Astrocyte (in vitro differentiated cells and primary cell): ENCODE measurements around the gene OR8D2. TPM values are rescaled to one million over a fixed set of nuclear protein-coding genes. Genes with fewer than 3 reads are reported as not detected.
A peak's percentile ranks its signal among the peaks of the same experiment; 100 is the strongest.

Source experiments
- DNase-seq: peaks from one replicate; pipeline ENCODE4 v3.0.0-alpha.2; 2010; ENCODE audit warnings: low read depth
- FAIRE-seq: peaks from 2 replicates; lab custom pipeline; 2011; peaks lifted over from hg19 to GRCh38; lab: Jason Lieb, UNC
- H2AFZ ChIP-seq: 2 replicates; pipeline ENCODE4 v1.6.0; 2012; ENCODE audit warnings: low read depth, low read length, inconsistent platforms
- H3K27ac ChIP-seq: 2 replicates; pipeline ENCODE4 v1.5.1; 2011; ENCODE audit warnings: low read depth, low read length, inconsistent platforms
- H3K27me3 ChIP-seq: 2 replicates; pipeline ENCODE4 v1.6.0; 2011; ENCODE audit warnings: low read length, inconsistent platforms; ENCODE audit not compliant: insufficient read depth
- H3K36me3 ChIP-seq: 2 replicates; pipeline ENCODE4 v1.5.1; 2011; ENCODE audit warnings: low read length, inconsistent platforms; ENCODE audit not compliant: insufficient read depth
- H3K4me1 ChIP-seq: 2 replicates; pipeline ENCODE4 v1.5.1; 2011; ENCODE audit warnings: low read length, inconsistent platforms; ENCODE audit not compliant: insufficient read depth
- H3K4me2 ChIP-seq: 2 replicates; pipeline ENCODE4 v1.6.0; 2012; ENCODE audit warnings: low read length, inconsistent platforms
- H3K4me3 ChIP-seq: 2 replicates; pipeline ENCODE4 v1.5.1; 2011; ENCODE audit warnings: low read depth, mild to moderate bottlenecking, low read length, inconsistent platforms; ENCODE audit not compliant: insufficient read depth
- H3K79me2 ChIP-seq: 2 replicates; pipeline ENCODE4 v1.6.0; 2012; ENCODE audit warnings: mild to moderate bottlenecking, low read length, inconsistent platforms; ENCODE audit not compliant: insufficient read depth
- H3K9ac ChIP-seq: 2 replicates; pipeline ENCODE4 v1.6.0; 2012; ENCODE audit warnings: mild to moderate bottlenecking, low read length, inconsistent platforms
- H3K9me3 ChIP-seq: 2 replicates; pipeline ENCODE4 v1.5.1; 2012; ENCODE audit warnings: low read depth, mild to moderate bottlenecking, low read length, inconsistent platforms; ENCODE audit not compliant: insufficient read depth
- H4K20me1 ChIP-seq: 2 replicates; pipeline ENCODE4 v1.6.0; 2012; ENCODE audit warnings: low read length, inconsistent platforms; ENCODE audit not compliant: insufficient read depth
- H3K27ac Mint-ChIP-seq: one replicate; pipeline ENCODE4 v1.8.0; 2021; ENCODE audit warnings: mild to moderate bottlenecking, mixed read lengths; ENCODE audit not compliant: unreplicated experiment
- H3K27me3 Mint-ChIP-seq: one replicate; pipeline ENCODE4 v1.8.0; 2021; ENCODE audit warnings: low read depth, mixed read lengths; ENCODE audit not compliant: unreplicated experiment
- H3K36me3 Mint-ChIP-seq: one replicate; pipeline ENCODE4 v1.8.0; 2021; ENCODE audit warnings: low read depth, mixed read lengths; ENCODE audit not compliant: unreplicated experiment
- H3K4me1 Mint-ChIP-seq: one replicate; pipeline ENCODE4 v1.8.0; 2021; ENCODE audit warnings: low read depth, mixed read lengths; ENCODE audit not compliant: unreplicated experiment
- H3K4me3 Mint-ChIP-seq: one replicate; pipeline ENCODE4 v1.8.0; 2021; ENCODE audit warnings: mild to moderate bottlenecking, moderate library complexity, mixed read lengths; ENCODE audit not compliant: unreplicated experiment
- H3K9me3 Mint-ChIP-seq: one replicate; pipeline ENCODE4 v1.8.0; 2021; ENCODE audit warnings: mild to moderate bottlenecking, mixed read lengths; ENCODE audit not compliant: unreplicated experiment
- EZH2 ChIP-seq: IDR thresholded peaks from 2 replicates; pipeline ENCODE4 v1.6.1; 2012; ENCODE audit warnings: mild to moderate bottlenecking, low read length, inconsistent platforms; ENCODE audit not compliant: insufficient read depth
- total RNA-seq: library from RNA; stranded (reverse); gene quantifications from 2 replicates; pipeline ENCODE4 v1.2.1, GENCODE V29; 2021
- TF ChIP-seq, protein P1 (sequence below): IDR thresholded peaks from 2 replicates; pipeline ENCODE4 v1.5.1; 2011; ENCODE audit warnings: low read depth, mild to moderate bottlenecking, inconsistent platforms, low read length, moderate library complexity; ENCODE audit not compliant: insufficient read depth

The OR8D2 gene
- total RNA-seq, 1 donor from 2014 or later = not detected

DNA sequence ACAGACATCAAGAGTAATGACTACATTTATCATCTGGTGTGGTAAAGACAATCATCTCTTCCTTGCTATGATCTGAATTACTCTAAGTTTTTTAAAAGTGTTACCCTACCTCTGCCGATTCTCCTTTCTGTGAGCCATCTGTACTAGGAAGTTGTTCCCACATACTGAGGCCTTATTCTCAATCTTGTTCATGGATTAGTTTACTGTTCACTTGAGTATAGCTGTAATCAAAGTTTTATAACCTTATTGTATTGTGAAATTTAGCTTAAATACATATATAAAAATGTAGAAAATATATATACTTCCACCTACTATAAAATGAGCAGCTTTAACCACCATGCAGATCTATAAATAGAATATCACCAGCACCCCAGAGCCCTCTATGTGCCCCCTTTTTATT lies 2.4 kb upstream of the OR8D2 start:
- Histone ChIP-seq H3K36me3 (no peaks in the 10 kb centered on the region), H2AFZ (no peak overlapping the region), H3K9me3 (no peaks in the 10 kb centered on the region), H3K79me2 (no peaks in the 10 kb centered on the region), H4K20me1 (no peaks in the 10 kb centered on the region), H3K4me2 (no peak overlapping the region), H3K4me3 (no peak overlapping the region), H3K9ac (no peak overlapping the region), H3K27me3 (peaks cover 2% of the 10 kb centered on the region), H3K27ac (no peak overlapping the region), H3K4me1 (no peaks in the 10 kb centered on the region)
- H3K27ac Mint-ChIP-seq = no peak overlapping the region
- H3K36me3 Mint-ChIP-seq = no peaks in the 10 kb centered on the region
- TF ChIP-seq, protein P1, sequence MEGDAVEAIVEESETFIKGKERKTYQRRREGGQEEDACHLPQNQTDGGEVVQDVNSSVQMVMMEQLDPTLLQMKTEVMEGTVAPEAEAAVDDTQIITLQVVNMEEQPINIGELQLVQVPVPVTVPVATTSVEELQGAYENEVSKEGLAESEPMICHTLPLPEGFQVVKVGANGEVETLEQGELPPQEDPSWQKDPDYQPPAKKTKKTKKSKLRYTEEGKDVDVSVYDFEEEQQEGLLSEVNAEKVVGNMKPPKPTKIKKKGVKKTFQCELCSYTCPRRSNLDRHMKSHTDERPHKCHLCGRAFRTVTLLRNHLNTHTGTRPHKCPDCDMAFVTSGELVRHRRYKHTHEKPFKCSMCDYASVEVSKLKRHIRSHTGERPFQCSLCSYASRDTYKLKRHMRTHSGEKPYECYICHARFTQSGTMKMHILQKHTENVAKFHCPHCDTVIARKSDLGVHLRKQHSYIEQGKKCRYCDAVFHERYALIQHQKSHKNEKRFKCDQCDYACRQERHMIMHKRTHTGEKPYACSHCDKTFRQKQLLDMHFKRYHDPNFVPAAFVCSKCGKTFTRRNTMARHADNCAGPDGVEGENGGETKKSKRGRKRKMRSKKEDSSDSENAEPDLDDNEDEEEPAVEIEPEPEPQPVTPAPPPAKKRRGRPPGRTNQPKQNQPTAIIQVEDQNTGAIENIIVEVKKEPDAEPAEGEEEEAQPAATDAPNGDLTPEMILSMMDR = no peak
- no peak for TF ChIP-seq EZH2
- H3K4me3 Mint-ChIP-seq = no peak overlapping the region
- H3K27me3 Mint-ChIP-seq = peaks cover 6% of the 10 kb centered on the region
- DNase-seq (no peak), FAIRE-seq (no peak)
- H3K4me1 Mint-ChIP-seq = no peaks in the 10 kb centered on the region
- no peaks in the 10 kb centered on the region for H3K9me3 Mint-ChIP-seq

DNA sequence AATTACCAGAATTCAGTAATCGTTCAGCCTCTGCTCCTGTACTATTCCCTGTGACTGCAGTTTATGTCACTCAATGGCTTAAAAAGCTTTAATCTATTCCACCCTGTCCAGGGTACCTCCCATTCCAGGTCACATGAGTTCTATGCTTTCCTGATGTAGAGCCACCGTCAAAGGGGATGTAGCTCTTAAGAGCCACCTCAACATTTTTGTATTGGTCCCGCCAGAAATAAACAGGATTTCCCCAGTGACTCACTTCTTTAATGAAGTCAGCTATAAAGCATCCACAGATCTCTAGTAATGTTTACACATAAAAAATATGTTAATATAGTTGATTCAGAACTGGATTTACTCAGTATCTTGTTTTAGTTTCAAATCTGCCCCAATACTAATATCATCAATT lies 4.9 kb downstream of the OR8D2 start:
- H3K4me2 ChIP-seq = no peak overlapping the region

DNA sequence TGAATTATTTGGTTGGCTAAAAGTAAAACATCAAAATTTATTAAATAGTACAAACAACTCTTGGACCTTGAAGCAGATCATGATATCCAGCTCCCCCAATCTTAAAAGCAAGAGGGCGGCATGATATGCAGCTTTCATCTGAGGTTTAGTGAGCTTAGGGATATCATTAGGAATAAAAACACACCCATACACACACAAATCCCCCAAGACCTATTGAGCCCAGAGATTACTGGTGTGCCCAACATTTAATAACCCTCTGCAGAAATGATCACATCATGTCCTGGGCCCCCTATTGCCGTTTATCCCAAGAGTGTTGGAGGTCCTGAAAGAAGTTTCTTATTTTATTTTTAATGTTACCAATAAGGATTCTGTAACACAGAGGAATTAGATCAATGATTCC lies 6.1 kb downstream of the OR8D2 start, which contains the start of gene OR8D1:
OR8D1 (minus strand) TSS at position 101 of the 400 bp plus-strand sequence. CDS start 3,183 bp downstream, outside the sequence.
- no peak within 1 kb of the TSS for H3K4me2 ChIP-seq
- Mint-ChIP-seq H3K4me1 (no peaks in the 10 kb centered on the region), H3K4me3 (no peak within 1 kb of the TSS), H3K27ac (no peak within 1 kb of the TSS), H3K36me3 (no peaks in the 10 kb centered on the region), H3K27me3 (peaks cover 1% of the 10 kb centered on the region), H3K9me3 (no peaks in the 10 kb centered on the region)
- H3K27ac ChIP-seq = no peak within 1 kb of the TSS
- no peak within 1 kb of the TSS for H3K9ac ChIP-seq
- FAIRE-seq = no peak
- peaks cover 5% of the 10 kb centered on the region for H3K4me1 ChIP-seq
- H3K4me3 ChIP-seq = no peak within 1 kb of the TSS
- no peak for DNase-seq
- H3K9me3 ChIP-seq = no peaks in the 10 kb centered on the region
- H4K20me1 ChIP-seq = no peaks in the 10 kb centered on the region
- no peaks in the 10 kb centered on the region for H3K36me3 ChIP-seq
- no peaks in the 10 kb centered on the region for H3K79me2 ChIP-seq
- H2AFZ ChIP-seq = no peak within 1 kb of the TSS
- TF ChIP-seq, protein P1 = no peak
- TF ChIP-seq EZH2 = no peak
- H3K27me3 ChIP-seq = peaks cover 2% of the 10 kb centered on the region

More for the DNA sequence above, 4.9 kb downstream of the OR8D2 start:
- Histone ChIP-seq H3K4me1 (peaks cover 5% of the 10 kb centered on the region), H3K9ac (no peak overlapping the region), H3K79me2 (no peaks in the 10 kb centered on the region), H3K27ac (no peak overlapping the region), H3K9me3 (no peaks in the 10 kb centered on the region), H3K36me3 (no peaks in the 10 kb centered on the region), H3K4me3 (no peak overlapping the region), H3K27me3 (peaks cover 2% of the 10 kb centered on the region), H2AFZ (no peak overlapping the region), H4K20me1 (no peaks in the 10 kb centered on the region)
- Mint-ChIP-seq H3K27me3 (peaks cover 1% of the 10 kb centered on the region), H3K4me1 (no peaks in the 10 kb centered on the region), H3K36me3 (no peaks in the 10 kb centered on the region), H3K4me3 (no peak overlapping the region), H3K27ac (no peak overlapping the region), H3K9me3 (no peaks in the 10 kb centered on the region)
- DNase-seq (peak; percentile 58), FAIRE-seq (no peak)
- TF ChIP-seq, protein P1 = no peak
- no peak for TF ChIP-seq EZH2
